ENCODE data around the gene COMMD1.
"Not testable (repeated sequence)": the region's sequence is repeated elsewhere in the genome, so short reads cannot be mapped to it uniquely, and the experiment has no call there.

The COMMD1 gene

DNA sequence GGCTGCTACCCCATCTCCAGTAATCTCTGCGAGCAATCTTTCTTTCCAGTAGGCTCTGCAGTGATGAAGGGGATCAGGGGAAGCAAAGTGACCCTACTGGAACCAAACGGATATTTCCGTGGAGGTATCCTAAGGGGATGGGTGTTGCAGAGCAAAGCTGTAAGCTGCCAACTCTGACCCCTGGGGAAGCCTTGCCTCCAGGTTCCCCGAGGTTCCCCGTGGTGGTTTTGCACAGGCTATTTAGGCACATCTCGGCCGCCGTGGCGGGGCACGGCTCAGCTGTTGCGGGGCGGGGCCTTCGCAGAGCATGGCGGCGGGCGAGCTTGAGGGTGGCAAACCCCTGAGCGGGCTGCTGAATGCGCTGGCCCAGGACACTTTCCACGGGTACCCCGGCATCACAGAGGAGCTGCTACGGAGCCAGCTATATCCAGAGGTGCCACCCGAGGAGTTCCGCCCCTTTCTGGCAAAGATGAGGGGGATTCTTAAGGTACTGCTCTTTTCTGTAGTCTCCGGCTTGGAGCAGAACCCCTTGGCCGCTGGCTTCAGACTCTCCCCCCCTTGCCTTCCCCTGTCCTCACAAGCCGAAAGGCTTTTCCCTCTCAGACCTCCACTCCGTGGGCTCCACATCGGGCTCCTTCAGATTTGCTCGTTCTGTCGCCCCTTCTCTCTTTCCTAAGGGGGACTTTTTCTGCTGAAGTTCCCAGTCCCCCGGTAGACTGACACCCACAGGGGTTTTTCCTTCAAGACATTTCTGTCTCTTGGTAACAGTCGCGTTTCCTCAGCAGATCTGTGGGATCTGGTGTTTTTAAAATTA is at the start of gene COMMD1:
COMMD1 (plus strand) TSS at position 303 of the 814 bp plus-strand sequence; CDS start at position 308, 5 bp downstream.
- DNase-seq, result peak; percentile 89

DNA sequence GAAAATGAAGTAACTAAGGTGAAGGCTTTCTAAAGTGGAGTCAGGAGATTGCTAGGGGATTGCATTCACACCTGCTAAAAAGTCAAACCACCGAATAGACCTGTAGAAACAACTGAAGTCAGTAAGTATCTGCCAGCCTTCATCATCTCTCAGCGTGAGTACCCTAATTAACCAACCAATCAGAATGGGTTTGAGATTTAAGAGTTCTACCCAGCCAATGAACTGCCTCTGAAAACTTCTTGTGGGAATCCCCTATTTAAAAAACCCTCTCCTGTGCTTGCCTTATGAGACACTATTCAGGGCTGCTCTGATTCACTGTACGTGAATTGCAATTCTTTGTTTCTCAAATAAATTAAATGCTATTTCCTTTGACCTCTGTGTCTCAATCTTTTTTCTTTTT is 48.2 kb upstream of the COMMD1 start:
- DNase-seq, result no peak

DNA sequence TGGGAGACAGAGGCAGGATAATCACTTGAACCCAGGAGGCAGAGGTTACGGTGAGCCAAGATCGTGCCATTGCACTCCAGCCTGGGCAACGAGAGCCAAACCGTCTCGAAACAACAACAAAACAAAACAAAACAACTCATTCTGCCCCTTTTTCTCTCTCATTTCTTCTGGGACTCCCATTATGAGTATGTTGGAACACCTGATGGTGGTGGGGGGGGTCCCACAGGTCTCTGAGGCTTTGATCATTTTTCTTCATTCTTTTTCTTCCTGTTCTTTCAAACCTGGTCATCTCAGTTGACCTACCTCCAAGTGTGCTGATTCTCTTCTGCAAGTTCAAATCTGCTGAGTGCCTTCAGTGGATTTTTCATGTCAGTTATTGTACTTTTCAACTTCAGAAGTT is 43.4 kb upstream of the COMMD1 start:
- no peak for DNase-seq

DNA sequence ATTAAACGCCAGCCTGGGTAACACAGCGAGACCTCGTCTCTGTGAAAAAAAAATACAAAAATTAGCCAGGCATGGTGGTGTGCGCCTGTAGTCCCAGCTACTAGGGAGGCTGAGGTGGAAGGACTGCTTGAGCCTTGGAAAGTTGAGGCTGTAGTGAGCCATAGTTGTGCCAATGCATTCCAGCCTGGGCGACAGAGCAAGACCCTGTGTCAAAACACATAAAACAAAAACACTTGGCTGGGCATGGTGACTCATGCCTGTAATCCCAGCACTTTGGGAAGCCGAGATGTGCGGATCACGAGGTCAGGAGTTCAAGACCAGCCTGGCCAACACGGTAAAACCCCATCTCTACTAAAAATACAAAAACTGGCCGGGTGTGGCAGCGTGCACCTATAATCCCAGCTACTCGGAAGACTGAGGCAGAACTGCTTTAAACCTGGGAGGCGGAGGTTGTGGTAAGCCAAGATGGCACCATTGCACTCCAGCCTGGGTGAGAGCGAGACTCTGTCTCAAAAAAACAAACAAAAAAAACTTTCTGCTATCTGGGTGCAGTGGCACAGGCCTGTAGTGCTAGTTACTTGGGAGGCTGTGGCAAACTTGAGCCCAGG is 38.9 kb upstream of the COMMD1 start:
- not testable (repeated sequence) for DNase-seq

DNA sequence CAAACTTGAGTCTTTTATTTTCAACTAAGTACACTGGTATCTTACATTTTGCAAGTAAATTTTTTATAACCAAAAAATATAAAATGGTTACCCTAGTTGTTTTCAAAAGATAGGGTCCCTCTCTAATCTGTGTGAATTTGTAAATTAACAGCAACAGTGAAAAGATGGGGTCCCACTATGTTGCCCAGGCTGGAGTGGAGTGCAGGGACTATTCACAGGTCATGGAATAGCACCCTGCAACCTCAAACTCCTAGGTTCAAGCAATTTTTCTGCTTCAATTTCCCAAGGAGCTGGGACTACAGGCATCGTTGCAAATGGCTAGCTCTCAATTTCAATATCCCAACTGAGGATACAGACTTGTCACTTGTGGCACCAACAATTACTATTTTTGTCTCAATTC is 29.1 kb upstream of the COMMD1 start:
- no peak for DNase-seq

DNA sequence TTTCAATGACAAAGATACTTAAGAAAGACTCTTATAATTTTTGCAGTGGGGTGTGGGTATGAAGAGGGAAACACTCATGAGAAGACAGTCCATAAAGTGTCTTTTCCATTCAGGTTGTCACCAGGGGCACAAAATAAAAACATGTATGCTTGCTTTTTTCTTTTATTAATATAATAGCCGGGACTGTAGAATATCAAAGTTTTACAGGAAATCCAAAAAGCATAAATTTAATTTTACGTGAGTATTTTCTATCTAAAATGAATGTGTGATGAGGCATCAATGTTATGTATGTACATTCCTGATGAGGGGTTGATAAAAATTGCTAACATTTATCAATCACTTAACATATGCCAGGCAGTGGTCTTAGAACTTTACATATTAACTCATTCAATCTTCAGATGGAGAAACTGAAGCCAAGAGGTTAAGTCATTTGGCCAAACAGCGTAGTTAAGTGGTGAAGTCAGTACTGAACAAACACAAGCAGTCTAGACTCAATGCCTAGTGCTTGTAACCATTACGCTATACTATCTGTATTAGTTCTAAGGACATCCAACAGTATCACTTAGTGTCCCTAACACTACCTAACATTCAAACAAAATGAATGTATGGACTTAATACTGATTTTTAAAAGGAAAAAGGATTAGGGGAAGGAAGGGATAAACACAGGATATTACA is 27.8 kb upstream of the COMMD1 start:
- DNase-seq, result no peak

DNA sequence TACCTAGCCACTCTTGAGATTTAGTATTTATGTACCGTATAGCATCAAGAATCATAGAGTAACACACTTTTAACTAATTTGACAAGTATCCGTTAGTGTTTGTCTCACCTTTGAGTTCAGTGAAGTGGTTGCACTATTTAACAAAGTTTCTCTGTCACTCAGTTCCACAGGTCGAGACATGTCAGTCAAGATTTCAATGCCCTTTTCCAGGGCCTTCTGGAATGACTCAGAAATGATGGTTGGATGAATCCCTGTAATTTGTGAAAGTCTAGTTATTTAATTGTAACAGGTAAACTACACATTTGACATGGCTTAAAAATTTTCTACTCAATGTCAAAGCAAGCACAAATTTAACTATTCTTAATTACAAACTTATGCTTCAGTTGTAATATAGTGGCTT is 26.7 kb upstream of the COMMD1 start:
- DNase-seq, result no peak

DNA sequence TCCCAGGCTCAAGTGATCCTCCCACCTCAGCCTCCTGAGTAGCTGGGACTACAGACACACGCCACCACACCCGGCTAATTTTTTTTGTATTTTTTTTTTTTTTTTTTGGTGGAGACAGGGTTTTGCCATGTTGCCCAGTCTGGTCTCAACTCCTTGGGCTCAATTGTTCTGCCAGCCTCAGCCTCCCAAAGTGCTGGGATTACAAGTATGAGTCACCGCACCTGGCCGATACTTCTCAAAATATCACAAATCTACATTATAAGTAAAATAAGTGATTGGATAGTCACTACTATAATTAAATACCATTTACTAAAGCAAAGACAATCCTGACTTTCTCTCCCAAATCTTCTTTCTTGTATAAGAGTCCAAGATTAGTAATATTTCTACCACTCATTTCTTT is 26.1 kb upstream of the COMMD1 start:
- not testable (repeated sequence) for DNase-seq

DNA sequence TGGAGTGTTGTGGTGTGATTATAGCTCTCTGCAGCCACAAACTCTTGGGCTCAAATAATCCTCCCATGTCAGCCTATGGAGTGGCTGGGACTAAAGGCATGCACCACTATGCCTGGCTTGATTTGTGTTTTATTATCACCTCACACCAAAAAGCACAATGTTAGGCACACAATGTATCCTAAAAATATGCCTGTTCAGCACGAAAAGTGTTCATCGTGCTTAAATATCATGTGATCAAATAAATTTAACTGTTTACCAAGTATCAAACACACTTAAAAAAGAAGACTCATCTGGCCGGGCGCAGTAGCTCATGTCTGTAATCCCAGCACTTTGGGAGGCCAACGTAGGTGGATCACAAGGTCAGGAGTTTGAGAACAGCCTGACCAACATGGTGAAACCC is 22.6 kb upstream of the COMMD1 start:
- DNase-seq, result no peak

DNA sequence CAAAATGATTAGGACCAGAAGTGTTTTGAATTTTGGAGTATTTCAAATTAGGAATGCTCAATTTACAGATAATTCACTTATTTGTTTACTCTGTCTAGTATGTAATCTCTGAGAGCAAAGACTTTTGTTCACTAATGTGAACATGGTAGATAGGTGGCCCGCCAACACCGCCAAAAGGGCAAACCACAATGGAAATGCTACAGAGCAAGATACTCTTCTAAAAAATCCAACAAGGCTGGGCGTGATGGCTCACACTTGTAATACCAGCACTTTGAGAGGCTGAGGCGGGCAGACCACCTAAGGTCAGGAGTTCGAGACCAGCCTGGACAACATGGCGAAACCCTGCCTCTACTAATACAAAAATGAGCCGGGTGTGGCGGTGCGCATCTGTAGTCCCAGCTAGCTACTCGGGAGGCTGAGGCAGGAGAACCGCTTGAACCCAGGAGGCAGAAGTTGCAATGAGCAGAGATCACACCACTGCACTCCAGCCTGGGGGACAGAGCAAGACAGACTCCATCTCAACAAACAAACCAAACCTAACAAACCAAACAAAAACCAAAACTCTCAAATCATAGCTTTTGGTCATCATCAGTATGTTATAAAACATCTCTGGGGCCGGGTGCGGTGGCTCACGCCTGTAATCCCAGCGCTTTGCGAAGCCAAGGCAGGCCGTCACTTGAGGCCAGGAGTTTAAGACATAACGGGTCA is 19.4 kb upstream of the COMMD1 start:
- DNase-seq, result no peak

DNA sequence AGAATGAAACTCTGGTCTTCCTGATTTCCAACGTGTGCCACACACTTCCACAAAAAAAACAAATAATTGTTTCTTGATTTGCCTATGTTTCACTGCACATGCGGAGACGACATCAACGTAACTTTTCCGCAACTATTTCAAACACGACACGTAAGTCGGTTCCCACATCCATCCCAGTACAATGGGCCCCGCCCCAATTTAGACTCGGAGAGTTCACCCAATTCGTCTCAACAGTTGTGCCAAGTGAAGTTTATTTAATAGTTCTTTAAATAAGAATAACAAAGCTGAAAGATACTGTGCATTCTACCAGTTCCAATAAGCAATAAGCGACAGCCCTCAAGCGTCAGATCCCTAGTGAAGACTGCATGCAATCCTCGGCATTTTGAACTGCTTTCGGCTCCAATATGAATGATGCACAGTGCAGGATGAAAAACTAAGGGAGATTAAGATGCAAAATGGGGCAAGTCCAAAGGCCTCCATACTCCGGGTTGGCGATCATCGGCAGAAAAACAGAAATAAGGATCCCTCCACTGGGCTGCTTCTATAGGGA is 17.7 kb upstream of the COMMD1 start:
- DNase-seq, result peak; percentile 46

DNA sequence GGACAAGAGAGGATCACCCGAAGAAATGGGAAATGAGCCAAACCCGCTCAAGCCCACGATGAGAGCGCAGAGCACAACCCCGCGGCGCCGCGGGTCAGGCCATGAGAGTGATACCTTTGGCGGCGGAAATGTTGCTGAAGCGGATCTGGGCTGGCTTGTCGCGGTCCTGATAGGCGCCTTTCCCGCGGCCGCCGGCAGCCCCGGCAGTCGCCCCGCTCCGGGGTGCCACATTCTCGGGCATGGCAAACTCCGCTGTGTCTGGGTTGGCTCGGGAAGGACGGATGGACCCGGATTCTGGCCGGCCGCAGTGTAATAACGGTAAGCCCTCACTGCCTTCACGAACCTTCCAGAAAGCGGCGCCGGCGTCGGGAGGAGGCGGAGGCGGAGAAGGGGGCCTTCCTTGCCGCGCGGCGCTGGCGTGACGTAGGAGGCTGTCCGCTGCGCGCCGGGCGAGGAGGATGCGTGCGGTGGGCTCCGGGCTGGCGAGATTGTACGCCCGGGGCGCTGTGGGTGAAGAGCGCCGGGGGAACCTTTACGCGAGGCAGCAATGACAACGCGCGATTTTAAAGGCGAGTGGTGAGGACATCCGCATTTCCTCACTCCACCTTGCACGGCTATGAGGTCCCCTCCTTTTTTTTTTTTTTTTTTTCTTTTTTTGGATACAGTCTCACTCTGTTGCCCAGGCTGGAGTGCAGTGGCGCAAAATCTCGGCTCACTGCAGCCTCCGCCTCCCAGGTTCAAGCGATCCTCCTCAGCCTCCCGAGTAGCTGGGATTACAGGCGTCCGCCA is 17.0 kb upstream of the COMMD1 start, which contains the start of gene CCT4:
CCT4 (minus strand) TSS at position 390 of the 789 bp plus-strand sequence; CDS start at position 241, 149 bp downstream.
- DNase-seq, result peak; percentile 97

DNA sequence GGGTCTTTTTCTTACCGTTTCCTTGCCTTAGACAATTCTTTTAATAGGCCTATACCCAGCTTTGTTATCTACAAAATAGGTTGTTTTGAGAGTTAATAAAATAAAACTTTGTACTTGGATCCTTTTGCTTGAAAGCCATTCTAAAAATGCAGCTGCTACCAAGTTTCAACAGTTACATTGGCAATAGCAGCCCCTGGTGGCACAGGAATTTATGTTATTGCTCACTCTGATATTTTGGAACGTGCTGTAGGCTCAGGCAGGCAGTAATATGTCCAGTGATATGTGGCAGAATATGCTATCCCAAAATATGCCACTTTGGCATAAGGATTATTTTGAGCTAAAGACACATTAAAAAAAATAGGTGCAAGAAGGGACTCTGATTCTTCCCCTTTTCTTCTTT is 6.7 kb upstream of the COMMD1 start:
- no peak for DNase-seq

DNA sequence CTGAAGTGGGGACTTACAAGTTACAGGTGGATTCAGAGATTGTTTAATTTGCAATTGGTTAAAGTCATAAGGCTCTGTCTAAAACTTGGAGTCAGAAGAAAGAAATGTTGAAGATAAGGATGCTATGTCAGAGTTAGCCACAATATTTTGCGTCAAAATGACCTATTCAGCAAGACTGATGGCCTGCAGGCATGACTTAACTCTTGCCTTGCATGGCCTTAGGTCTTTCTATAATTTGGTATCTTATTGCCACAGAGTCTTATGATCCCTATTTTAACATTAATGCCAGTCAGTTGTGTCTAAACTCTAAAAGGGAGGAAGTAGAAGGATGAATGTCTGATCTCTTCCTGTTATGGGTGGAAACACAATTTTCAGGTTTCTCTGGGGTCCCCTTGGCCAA is 5.2 kb upstream of the COMMD1 start:
- no peak for DNase-seq

DNA sequence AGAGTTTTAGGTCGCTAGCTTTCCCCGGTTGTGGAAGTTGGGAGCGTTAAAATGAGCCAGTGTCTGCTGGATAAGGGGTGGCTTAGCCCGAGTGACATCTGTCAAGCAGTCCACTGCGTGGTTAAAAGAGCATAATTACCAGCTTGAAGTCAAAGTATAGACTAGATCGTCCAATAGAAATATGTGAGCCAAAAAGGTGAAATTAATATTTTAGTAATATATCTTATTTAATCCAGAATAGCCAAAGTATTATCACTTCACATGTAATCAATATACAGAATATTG is 654 bp downstream of the COMMD1 start:
- no peak for DNase-seq

DNA sequence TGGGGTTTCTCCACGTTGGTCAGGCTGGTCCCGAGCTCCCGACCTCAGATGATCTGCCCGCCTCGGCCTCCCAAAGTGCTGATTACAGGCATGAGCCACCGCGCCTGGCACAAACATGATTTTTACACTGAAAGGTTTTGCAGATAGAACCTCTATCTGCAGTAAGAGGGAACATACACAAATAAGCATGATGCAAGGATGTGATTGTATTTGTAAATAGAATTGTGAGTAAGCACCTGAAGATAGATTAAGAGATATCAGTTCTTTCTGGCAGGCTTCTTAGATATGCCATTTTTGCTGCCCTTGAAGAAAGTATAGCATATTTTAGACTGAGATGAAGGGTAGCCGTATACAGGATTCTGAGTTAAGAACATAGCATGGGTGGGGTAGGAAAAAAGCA is 3.6 kb downstream of the COMMD1 start:
- DNase-seq, result no peak

DNA sequence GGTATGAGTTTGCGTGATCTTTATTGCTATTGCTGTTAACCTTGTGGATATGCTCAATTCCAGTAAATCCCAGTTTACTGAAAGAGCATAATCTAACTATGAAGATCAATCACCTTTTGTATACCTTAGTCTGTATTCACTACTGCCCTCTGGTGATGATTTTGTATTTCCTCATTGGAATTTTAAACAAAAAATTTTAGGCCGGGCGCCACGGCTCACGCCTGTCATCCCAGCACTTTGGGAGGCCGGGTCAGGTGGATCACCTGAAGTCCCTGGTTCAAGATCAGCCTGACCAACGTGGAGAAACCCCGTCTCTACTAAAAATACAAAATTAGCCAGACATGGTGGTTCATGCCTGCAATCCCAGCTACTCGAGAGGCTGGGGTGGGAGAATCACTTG is 5.1 kb downstream of the COMMD1 start:
- no peak for DNase-seq

DNA sequence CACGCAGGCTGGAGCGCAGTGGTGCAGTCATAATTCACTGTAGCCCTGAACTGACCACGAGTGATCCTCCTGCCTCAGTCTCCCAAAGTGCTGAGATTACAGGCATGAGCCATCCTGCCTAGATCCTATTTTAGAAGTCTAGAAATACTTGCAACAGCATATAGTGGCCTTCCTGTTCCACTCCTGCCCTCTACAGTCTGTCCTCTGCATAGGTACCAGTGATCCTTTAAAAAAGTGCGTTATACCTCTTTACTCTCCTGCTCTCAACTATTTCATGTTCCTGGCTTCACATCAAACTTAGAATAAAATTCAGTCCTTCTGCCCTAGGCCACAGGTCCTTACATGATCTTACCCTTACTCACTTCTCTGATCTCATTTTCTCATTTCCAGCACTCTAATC is 6.0 kb downstream of the COMMD1 start:
- DNase-seq, result no peak

DNA sequence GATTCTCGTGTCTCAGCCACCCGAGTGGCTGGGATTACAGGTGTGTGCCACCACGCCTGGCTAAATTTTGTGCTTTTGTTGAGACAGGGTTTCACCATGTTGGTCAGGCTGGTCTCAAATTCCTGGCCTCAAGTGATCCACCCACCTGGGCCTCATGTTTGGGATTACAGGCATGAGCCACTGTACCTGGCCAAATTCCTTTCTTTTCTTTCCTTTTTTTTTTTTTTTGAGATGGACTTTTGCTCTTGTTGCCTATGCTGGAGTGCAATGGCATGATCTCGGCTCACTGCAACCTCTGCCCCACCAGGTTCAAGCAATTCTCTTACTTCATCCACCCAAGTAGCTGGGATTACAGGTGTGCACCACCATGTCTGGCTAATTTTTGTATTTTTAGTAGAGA is 9.3 kb downstream of the COMMD1 start:
- not testable (repeated sequence) for DNase-seq

DNA sequence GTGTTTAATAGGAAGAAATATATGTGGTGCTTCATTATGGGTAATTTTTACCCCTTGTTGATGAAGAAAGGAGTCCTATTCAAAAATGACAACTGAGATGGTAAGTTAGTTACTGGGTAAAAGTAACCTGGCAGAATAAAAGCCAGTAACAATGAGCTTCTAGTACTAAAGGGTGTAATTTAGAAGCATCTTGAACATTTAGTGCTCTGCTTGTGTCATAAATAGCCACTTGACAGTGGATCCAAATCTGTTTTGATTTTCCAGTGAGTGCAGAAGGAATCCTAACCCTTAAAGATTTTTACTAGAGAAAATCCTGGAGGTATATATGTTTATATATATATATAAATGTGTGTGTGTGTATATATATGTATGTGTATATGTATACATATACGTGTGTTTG is 15.1 kb downstream of the COMMD1 start:
- no peak for DNase-seq

DNA sequence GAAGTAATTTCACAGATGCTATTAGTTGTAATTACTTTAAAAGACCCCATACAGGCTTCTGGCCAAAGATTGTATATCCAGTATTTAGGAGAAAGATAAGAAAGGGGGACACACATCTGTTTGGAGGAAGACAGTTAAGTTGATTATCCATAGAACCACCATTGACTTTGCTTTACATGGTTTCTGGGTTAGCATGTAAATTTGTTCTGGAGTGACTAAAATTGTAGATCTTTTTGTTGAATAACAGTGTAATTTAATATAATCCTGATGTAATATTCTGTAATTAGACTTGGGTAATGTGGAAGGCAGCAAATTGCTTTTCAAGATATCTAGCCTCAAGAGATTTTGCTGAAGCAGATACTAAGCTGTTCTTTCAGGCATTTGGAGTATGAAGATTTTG is 17.2 kb downstream of the COMMD1 start:
- no peak for DNase-seq

DNA sequence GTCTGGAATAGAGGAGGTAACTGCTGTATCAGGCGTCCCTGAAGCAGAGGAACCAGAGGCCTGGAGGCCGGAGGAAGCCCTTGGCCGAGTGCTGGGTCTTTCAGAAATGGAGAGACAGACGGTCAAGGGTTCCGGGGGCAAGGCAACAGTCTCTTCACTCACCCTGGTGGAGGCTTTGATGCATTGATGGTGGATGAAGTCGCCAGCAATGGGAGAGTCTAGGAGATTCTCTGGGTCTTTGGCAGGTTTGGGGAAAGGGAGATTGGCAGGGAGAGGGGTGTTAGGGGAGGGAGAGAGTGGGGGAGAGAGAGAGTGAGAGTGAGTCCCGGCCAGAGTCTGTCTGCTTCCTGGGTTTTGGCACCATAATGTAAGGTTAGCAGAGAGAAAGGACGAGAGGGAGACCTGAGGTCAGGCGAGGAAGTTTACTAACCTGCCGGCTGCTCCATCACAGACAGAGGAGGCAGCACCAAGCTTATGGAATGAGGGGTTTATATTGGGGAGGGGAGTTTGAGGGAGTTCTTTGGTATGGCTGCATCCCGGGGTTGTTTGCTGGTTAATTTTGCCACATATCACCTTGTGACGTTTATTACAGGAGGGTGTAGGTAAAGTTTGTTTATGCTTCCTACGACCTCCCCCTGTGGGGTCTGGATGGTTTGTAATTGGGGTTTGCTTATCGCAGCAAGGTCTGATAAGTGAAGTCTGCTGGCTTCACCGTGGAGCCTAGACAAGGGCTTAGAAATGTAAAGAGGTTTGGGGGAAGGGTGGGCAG is 19.6 kb downstream of the COMMD1 start:
- DNase-seq, result no peak

All from stimulated activated CD8-positive, alpha-beta memory T cell treated with anti-CD3 and anti-CD28 coated beads, Interleukin-4, amount 100 ng/mL, for 48 hours (primary cell).